Keratinocyte (primary cell): ENCODE data around the gene TAS2R8.

Experiments used
- CTCF ChIP-seq, 3 experiments: IDR thresholded peaks in 1 of 3; conservative IDR thresholded peaks in 1 of 3; optimal IDR thresholded peaks in 1 of 3; 2 replicates in 2 of 3; 3 replicates in 1 of 3; pipeline versions ENCODE3 to v1.5.1; 2011; ENCODE audit warnings: low read length in 3 of 3, mild to moderate bottlenecking in 3 of 3, moderate library complexity in 2 of 3, control low read depth in 1 of 3, inconsistent platforms in 1 of 3; ENCODE audit not compliant: insufficient read depth in 2 of 3; ENCODE audit errors: extremely low read depth in 1 of 3
- EZH2 ChIP-seq: IDR thresholded peaks from one replicate; pipeline ENCODE4 v1.6.1; 2012; ENCODE audit warnings: inconsistent platforms, mild to moderate bottlenecking, low read length, moderate library complexity

- TF ChIP-seq CTCF (optimal IDR thresholded peaks at IDR 0.05 in 1 of 3, IDR thresholded peaks at IDR 0.05 in 1 of 3, conservative IDR thresholded peaks at IDR 0.05 in 1 of 3; ENCODE audit: extremely low read depth in 1 of 3, insufficient read depth in 2 of 3, low read length in 3 of 3): no peak
- no peak for TF ChIP-seq EZH2
These were observed at the start of gene TAS2R8 for GRCh38 chr12:10807186-10807585.
